ENCODE results near the gene ZMYND19.
"Not testable (repeated sequence)": the region's sequence is repeated elsewhere in the genome, so short reads cannot be mapped to it uniquely, and the experiment has no call there.

DNA sequence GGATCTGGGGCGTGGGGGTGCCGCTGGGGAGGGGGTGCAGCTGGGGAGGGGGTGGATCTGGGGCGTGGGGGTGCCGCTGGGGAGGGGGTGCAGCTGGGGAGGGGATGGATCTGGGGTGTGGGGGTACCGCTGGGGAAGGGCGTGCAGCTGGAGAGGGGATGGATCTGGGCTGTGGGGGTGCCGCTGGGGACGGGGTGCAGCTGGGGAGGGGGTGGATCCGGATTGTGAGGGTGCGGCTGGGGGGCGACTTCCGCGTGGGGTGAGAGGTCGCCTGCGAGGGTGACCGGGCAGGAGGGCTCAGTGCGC, 39.4 kb downstream of the ZMYND19 start:
- TF ChIP-seq, protein P1, sequence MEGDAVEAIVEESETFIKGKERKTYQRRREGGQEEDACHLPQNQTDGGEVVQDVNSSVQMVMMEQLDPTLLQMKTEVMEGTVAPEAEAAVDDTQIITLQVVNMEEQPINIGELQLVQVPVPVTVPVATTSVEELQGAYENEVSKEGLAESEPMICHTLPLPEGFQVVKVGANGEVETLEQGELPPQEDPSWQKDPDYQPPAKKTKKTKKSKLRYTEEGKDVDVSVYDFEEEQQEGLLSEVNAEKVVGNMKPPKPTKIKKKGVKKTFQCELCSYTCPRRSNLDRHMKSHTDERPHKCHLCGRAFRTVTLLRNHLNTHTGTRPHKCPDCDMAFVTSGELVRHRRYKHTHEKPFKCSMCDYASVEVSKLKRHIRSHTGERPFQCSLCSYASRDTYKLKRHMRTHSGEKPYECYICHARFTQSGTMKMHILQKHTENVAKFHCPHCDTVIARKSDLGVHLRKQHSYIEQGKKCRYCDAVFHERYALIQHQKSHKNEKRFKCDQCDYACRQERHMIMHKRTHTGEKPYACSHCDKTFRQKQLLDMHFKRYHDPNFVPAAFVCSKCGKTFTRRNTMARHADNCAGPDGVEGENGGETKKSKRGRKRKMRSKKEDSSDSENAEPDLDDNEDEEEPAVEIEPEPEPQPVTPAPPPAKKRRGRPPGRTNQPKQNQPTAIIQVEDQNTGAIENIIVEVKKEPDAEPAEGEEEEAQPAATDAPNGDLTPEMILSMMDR (IDR thresholded peaks at IDR 0.05; ENCODE audit: insufficient read depth, low read length): not testable (repeated sequence)
- TF ChIP-seq, protein P2, sequence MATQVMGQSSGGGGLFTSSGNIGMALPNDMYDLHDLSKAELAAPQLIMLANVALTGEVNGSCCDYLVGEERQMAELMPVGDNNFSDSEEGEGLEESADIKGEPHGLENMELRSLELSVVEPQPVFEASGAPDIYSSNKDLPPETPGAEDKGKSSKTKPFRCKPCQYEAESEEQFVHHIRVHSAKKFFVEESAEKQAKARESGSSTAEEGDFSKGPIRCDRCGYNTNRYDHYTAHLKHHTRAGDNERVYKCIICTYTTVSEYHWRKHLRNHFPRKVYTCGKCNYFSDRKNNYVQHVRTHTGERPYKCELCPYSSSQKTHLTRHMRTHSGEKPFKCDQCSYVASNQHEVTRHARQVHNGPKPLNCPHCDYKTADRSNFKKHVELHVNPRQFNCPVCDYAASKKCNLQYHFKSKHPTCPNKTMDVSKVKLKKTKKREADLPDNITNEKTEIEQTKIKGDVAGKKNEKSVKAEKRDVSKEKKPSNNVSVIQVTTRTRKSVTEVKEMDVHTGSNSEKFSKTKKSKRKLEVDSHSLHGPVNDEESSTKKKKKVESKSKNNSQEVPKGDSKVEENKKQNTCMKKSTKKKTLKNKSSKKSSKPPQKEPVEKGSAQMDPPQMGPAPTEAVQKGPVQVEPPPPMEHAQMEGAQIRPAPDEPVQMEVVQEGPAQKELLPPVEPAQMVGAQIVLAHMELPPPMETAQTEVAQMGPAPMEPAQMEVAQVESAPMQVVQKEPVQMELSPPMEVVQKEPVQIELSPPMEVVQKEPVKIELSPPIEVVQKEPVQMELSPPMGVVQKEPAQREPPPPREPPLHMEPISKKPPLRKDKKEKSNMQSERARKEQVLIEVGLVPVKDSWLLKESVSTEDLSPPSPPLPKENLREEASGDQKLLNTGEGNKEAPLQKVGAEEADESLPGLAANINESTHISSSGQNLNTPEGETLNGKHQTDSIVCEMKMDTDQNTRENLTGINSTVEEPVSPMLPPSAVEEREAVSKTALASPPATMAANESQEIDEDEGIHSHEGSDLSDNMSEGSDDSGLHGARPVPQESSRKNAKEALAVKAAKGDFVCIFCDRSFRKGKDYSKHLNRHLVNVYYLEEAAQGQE (IDR thresholded peaks at IDR 0.05; ENCODE audit: insufficient replicate concordance, low read depth): not testable (repeated sequence)
- TF ChIP-seq POLR2AphosphoS5 (IDR thresholded peaks at IDR 0.05; ENCODE audit: low read depth); SPI1 (IDR thresholded peaks at IDR 0.05; ENCODE audit: borderline replicate concordance, low read depth); GABPA (IDR thresholded peaks at IDR 0.05; ENCODE audit: low read depth): not testable (repeated sequence)
